Measurements from ENCODE around the gene TRIM42.
A peak's percentile ranks its signal among the peaks of the same experiment; 100 is the strongest.

TRIM42 gene

GRCh38 chr3:140711390-140712035 is 33.6 kb downstream of the TRIM42 start:
- no peak for DNase-seq

DNA sequence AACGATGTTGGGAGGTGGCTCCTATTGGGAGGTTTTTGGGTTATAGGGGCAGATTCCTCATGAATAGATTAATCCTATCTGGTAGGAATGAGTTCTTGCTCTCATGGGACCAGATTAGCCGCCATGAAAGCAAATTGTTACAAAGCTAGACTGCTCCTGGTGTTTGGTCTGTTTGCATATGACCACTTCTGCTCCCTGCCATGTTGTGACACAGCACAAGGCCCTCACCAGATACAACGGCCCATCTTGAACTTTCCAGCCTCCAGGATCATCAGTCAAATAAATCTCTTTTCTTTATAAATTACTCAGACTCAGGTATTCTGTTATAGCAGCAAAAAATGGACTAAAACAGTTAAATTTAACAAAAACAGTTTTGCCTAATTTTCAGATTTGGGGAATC is 34.4 kb downstream of the TRIM42 start:
- DNase-seq, result no peak

DNA sequence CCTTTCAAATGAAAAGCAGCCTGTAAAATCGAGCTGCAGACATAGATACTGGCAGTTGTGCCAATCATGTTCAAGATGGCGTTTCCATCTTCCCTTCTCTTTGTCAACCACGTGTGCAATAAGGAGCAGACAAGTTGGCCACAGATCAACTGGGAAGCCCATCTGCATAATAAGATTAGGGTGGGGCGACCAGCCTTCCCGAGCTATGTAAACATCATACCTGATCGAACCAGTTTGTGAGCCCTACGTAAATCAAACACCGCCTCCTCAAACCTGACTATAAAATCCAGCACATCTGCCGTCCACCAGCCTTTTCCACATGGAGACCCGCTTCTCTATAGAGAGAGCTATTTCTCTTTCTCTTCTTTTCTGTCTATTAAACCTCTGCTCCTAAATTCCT is 37.2 kb downstream of the TRIM42 start:
- DNase-seq, result no peak

- DNase-seq, result no peak
Observed at GRCh38 chr3:140717921-140718320, 40.1 kb downstream of the TRIM42 start.

- no peak for DNase-seq
Observed at GRCh38 chr3:140719841-140720614, 42.2 kb downstream of the TRIM42 start.

DNA sequence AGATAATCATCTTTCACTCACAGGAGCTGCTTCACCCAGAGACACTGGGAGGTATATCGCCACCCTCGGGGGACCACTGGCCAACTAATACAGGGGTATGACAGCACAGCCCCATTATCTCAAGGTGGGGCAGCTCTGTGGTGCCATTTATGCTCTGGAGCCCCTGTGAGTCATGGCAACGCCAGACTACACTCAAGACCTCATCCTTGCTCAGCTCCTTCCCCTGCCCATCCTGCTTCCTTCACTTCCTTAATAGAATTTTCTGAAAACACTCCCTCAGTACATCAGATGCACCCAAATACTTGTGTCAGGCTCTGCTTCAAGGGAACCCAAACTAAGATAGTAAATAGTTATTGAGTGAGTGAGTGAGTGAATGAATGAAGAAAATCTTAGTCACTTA is 45.7 kb downstream of the TRIM42 start:
- DNase-seq, result no peak

DNA sequence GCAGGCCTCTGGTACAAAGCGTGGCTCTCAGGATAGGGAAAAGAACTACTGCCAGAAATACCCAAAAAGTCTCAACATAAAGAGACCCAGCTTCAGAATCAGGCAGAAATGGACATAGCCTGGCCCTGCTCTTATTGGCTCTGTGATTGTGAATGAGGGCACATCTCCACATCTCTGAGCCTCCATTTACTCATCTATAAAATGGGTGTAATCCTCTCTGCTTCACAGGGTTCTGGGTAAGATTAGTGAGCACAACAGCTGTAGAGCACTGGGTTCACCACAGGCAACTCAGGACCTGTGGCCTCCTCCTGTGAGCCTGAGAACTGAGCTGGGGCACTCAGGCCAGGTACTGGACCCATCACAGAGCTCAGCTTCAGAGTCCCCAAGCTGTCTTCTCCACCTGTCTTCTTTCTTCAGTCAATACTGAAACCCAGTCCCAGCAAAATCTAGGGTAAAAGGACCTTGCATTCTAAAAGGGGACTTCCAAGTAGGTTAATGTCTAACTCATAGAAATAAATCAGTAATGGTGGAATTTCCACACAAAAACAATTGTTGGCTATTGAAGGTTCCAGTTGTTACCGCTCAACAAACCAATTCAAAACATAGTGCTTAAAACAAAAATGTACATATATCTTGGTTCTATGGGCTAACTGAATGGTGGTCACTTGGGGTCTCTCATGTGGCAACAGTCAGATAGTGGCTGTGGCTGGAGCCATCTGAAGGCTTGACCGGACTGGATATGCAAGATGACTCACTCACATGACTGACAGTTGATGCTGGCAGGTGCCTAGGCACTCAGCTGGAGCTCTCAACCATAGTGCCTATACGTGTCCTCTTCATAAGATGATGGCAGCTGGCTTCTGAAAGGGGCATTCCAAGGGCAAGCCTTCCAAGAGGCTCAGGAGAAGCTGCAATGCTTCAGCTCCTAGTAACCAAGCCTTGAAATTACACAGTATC is 47.3 kb downstream of the TRIM42 start:
- no peak for DNase-seq

DNA sequence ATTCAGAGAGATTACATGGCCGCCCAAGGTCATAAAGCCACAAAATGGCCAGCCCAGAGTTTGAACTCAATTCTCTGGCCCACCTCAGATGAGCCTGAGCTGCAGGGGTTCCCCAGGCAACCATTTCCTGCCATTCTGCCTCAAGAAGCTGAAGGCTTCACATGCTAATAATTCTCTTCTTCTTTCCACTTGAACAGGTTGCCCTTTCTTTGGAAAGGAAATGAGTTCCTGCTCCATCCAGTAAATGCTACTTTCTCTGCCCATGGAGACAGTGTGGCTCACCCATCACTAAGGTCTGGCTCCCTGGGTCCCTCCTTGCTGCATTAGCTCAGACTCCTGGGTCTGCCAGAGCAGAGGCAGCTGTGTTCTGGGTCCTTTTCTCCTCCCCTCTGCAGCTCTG is 48.2 kb downstream of the TRIM42 start:
- DNase-seq, result no peak

- no peak for DNase-seq
Observed at GRCh38 chr3:140727886-140728285, 50.0 kb downstream of the TRIM42 start.

DNA sequence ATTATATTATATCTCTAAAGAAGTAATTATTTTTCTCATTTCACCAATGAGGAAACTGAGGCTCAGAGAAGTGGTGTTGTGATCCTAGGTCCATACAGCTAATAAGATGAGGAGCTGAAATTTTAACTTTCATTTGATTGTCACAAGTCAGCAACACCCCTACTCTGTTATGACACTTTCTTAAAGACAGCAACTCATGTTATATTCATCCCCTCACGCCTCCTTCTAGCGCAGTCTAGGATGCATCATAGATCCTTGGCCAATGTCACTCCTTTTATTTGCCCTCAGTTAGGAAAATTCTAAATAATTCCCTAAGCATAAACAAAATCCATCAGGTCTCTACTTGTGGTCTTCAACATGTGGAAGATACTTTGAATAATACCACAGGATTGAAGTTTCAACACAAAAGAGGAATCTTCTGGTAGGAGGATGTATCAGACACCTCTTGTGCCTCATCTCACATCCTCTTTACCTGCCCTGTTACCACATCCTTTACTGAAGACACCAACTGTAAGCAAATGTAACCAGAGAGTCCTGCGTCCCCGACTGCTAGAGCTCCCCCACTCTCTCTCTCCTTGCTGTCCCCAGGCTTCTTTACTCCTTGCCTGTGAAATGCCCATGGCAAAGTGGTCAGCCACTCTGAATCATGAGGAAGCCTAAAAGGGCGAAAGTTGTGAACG is 53.7 kb downstream of the TRIM42 start:
- DNase-seq, result no peak

DNA sequence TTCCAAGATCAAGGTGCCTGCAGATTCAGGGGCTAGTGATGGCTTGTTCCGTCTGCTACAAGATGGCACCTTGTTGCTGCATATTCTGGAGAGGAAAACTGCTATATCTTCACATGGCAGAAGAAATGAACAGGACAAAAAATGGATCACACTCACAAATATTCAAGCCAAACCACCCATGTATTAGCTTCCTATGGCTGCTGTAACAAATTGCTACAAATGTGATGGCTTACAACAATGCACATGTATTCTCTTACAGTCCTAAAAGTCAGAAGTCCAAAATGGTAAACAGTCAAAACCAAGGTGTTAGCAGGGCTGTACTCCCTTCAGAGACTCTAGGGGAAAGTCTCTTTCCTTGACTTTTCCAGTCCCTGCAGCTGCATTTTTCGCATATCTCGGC is 55.8 kb downstream of the TRIM42 start:
- DNase-seq, result no peak

- DNase-seq, result peak; percentile 51
Observed at GRCh38 chr3:140736863-140737460, 59.1 kb downstream of the TRIM42 start.

- no peak for DNase-seq
Observed at GRCh38 chr3:140742116-140742515, 64.3 kb downstream of the TRIM42 start.

DNA sequence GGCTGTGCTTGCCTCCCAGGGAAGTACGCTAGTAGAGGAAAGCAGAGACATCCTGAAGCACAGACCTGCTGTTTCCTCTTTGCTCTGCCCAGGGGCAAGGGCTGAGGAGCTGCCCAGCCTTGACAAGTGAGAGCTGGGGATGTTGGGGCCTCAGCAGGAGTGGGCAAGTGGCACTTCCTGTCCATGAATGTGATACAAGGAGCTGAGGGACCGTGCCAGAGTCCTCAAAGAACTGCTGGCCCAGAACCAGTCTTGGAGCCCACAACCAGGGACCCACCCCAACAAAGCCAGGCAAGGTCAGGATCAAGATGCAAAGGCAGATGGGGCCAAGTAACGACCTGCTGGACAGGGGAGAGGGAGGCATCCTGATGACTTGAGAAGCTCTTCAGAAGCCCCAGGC is 70.3 kb downstream of the TRIM42 start:
- DNase-seq, result no peak

- DNase-seq, result no peak
Observed at GRCh38 chr3:140748903-140749302, 71.0 kb downstream of the TRIM42 start.

Data from hematopoietic multipotent progenitor cell treated with erythropoietin and hydrocortisone succinate and interleukin-3 and kit ligand, for 4 days (in vitro differentiated cells).